Activated CD8-positive, alpha-beta T cell treated with anti-CD3 and anti-CD28 coated beads for 36 hours (primary cell): Measurements from ENCODE around the gene YPEL2. TPM values are rescaled to one million over a fixed set of nuclear protein-coding genes. Genes with fewer than 3 reads are reported as not detected.

Source experiments
- ATAC-seq: fragments of 200-7000 bp; cut with Tn5 transposase; one replicate; pipeline ENCODE4 v1.10.0; 2021; ENCODE audit warnings: mild to moderate bottlenecking, moderate library complexity
- CTCF ChIA-PET: fragments of 350-600 bp; sonication (Branson Sonifier 250); formaldehyde crosslinking; loops from one replicate; lab custom pipeline; 2021; ENCODE audit warnings: antibody characterized with exemption; lab: Charles Lee
- POLR2A ChIA-PET: fragments of 350-600 bp; sonication (Branson Sonifier 250); formaldehyde crosslinking; loops from one replicate; lab custom pipeline; 2021; ENCODE audit warnings: antibody characterized with exemption; lab: Charles Lee
- DNase-seq: peaks from one replicate; pipeline ENCODE4 v3.0.0-alpha.2; 2020
- H3K27ac Mint-ChIP-seq: one replicate; pipeline ENCODE4 v1.8.0; 2021; ENCODE audit warnings: mild to moderate bottlenecking, mixed read lengths
- H3K27me3 Mint-ChIP-seq: one replicate; pipeline ENCODE4 v1.8.0; 2021; ENCODE audit warnings: mixed read lengths
- H3K36me3 Mint-ChIP-seq: one replicate; pipeline ENCODE4 v1.8.0; 2021; ENCODE audit warnings: low read depth, mixed read lengths
- H3K4me1 Mint-ChIP-seq: one replicate; pipeline ENCODE4 v1.8.0; 2021; ENCODE audit warnings: low read depth, mixed read lengths
- H3K4me3 Mint-ChIP-seq: one replicate; pipeline ENCODE4 v1.8.0; 2021; ENCODE audit warnings: mild to moderate bottlenecking, moderate library complexity, mixed read lengths
- H3K9me3 Mint-ChIP-seq: one replicate; pipeline ENCODE4 v1.8.0; 2021; ENCODE audit warnings: mixed read lengths
- CTCF ChIP-seq: fragments of 200-600 bp; IDR thresholded peaks from one replicate; pipeline ENCODE4 v1.8.0; 2022; ENCODE audit warnings: antibody characterized with exemption, mild to moderate bottlenecking
- intact Hi-C: fragments of 100-400 bp; cut with micrococcal nuclease; formaldehyde crosslinking; loops from one replicate; pipeline ENCODE4 v1.10.0; 2022
- total RNA-seq, 2 experiments: library from RNA; stranded (reverse); gene quantifications; one replicate each; pipeline ENCODE4 v1.2.3, GENCODE V29; 2021

Gene YPEL2
- total RNA-seq, 2 experiments from 2014 or later = 4.2 to 4.9 TPM

- intact Hi-C loops = loop anchor here (5.0 kb wide), 1 partner anchor 42 kb away; the partner anchor contains the start of gene YPEL2
- Mint-ChIP-seq H3K27me3 (no peaks in the 10 kb centered on the region), H3K4me1 (peaks cover 63% of the 10 kb centered on the region), H3K36me3 (peaks cover 3% of the 10 kb centered on the region), H3K4me3 (no peak overlapping the region), H3K9me3 (no peaks in the 10 kb centered on the region), H3K27ac (peak overlapping the region; percentile 91)
- no peak for ATAC-seq
- ChIA-PET CTCF (interaction anchor here (0.8 to 2.2 kb wide), 7 partner anchors 9 to 54 kb away, joined by 3 to 9 read pairs (median 6); no protein-coding TSS in a partner anchor), POLR2A (interaction anchor here (1.0 to 2.0 kb wide), 3 partner anchors 10 to 15 kb away, joined by 3 to 6 read pairs (median 5); no protein-coding TSS in a partner anchor)
- no peak for DNase-seq
- no peak for TF ChIP-seq CTCF
Observed at GRCh38 chr17:59374612-59375011, 43.2 kb downstream of the YPEL2 start.

GRCh38 chr17:59375857-59376256 lies 44.4 kb downstream of the YPEL2 start:
- H3K4me3 Mint-ChIP-seq = no peak overlapping the region
- POLR2A ChIA-PET = interaction anchor here (0.7 to 1.9 kb wide), 3 partner anchors 10 to 12 kb away, joined by 3 to 6 read pairs (median 3); no protein-coding TSS in a partner anchor
- intact Hi-C loops = no loop called here

GRCh38 chr17:59376506-59376905 lies 45.1 kb downstream of the YPEL2 start:
- DNase-seq (no peak), ATAC-seq (no peak)
- intact Hi-C loops = no loop called here
- Mint-ChIP-seq H3K27ac (no peak overlapping the region), H3K9me3 (no peaks in the 10 kb centered on the region), H3K27me3 (no peaks in the 10 kb centered on the region), H3K4me1 (peaks cover 62% of the 10 kb centered on the region), H3K4me3 (no peak overlapping the region), H3K36me3 (peaks cover 3% of the 10 kb centered on the region)
- ChIA-PET CTCF (no interaction called here), POLR2A (interaction anchor here (1.9 kb wide), 1 partner anchor 9 kb away, joined by 6 read pairs; no protein-coding TSS in a partner anchor)
- TF ChIP-seq CTCF = no peak

More at GRCh38 chr17:59375857-59376256, 44.4 kb downstream of the YPEL2 start:
- DNase-seq (no peak), ATAC-seq (no peak)
- H3K27me3 Mint-ChIP-seq = no peaks in the 10 kb centered on the region
- CTCF ChIA-PET = interaction anchor here (1.2 to 2.2 kb wide), 6 partner anchors 9 to 46 kb away, joined by 3 to 9 read pairs (median 5); no protein-coding TSS in a partner anchor
- H3K9me3 Mint-ChIP-seq = no peaks in the 10 kb centered on the region
- TF ChIP-seq CTCF = no peak
- H3K4me1 Mint-ChIP-seq = peaks cover 62% of the 10 kb centered on the region
- peak overlapping the region; percentile 37 for H3K27ac Mint-ChIP-seq
- peaks cover 3% of the 10 kb centered on the region for H3K36me3 Mint-ChIP-seq

- no peak for ATAC-seq
- intact Hi-C loops = no loop called here
- Mint-ChIP-seq H3K36me3 (peaks cover 3% of the 10 kb centered on the region), H3K4me3 (no peak overlapping the region), H3K9me3 (no peaks in the 10 kb centered on the region), H3K27me3 (no peaks in the 10 kb centered on the region), H3K4me1 (peaks cover 61% of the 10 kb centered on the region), H3K27ac (no peak overlapping the region)
- TF ChIP-seq CTCF = no peak
- no peak for DNase-seq
- POLR2A ChIA-PET = no interaction called here
- CTCF ChIA-PET = interaction anchor here (0.9 to 2.1 kb wide), 2 partner anchors 12 to 48 kb away, joined by 3 to 4 read pairs; no protein-coding TSS in a partner anchor
Observed at GRCh38 chr17:59377410-59377809, 46.0 kb downstream of the YPEL2 start.

- no peaks in the 10 kb centered on the region for H3K36me3 Mint-ChIP-seq
- peaks cover 51% of the 10 kb centered on the region for H3K4me1 Mint-ChIP-seq
- TF ChIP-seq CTCF = no peak
- no peak for ATAC-seq
- H3K4me3 Mint-ChIP-seq = no peak overlapping the region
- no peak overlapping the region for H3K27ac Mint-ChIP-seq
- no peak for DNase-seq
- no peaks in the 10 kb centered on the region for H3K27me3 Mint-ChIP-seq
- intact Hi-C loops = no loop called here
- ChIA-PET CTCF (interaction anchor here (0.6 to 2.1 kb wide), 3 partner anchors 49 to 174 kb away, joined by 3 to 4 read pairs (median 3); no protein-coding TSS in a partner anchor), POLR2A (interaction anchor here (0.7 to 1.5 kb wide), 2 partner anchors 27 to 45 kb away, joined by 3 read pairs; no protein-coding TSS in a partner anchor)
- H3K9me3 Mint-ChIP-seq = no peaks in the 10 kb centered on the region
Observed at GRCh38 chr17:59378675-59379074, 47.2 kb downstream of the YPEL2 start.
